HepG2 (cell line): ENCODE measurements around the gene MYLK. TPM values are rescaled to one million over a fixed set of nuclear protein-coding genes. Genes with fewer than 3 reads are reported as not detected.

Experiments used
- PHF21A ChIP-seq: sonication (generic); formaldehyde crosslinking; IDR thresholded peaks from 2 replicates; pipeline ENCODE4 v1.5.0; 2020; ENCODE audit warnings: mild to moderate bottlenecking, missing genetic modification reagents
- ZFY ChIP-seq: sonication (generic); formaldehyde crosslinking; IDR thresholded peaks from 2 replicates; pipeline ENCODE4 v1.4.0; 2020; ENCODE audit warnings: missing genetic modification reagents
- ZNF329 ChIP-seq: sonication (generic); formaldehyde crosslinking; IDR thresholded peaks from 2 replicates; pipeline ENCODE4 v1.9.0; 2021; ENCODE audit warnings: low read depth, mild to moderate bottlenecking, missing genetic modification reagents
- polyA plus RNA-seq, 8 experiments: library from polyadenylated mRNA; depleted of rRNA in 3 of 8; stranded (reverse) in 7 of 8; unstranded in 1 of 8; fragments of >200 nt; fragmentation: Illumina TruSeq in 4 of 8; extraction: Trizol in 4 of 8; gene quantifications; 2 replicates each; pipeline versions ENCODE4 v1.2.1 to v1.2.3, GENCODE V29; 2011 to 2016; ENCODE audit warnings: low read depth in 4 of 8, missing spikeins in 1 of 8, mixed read lengths in 1 of 8; ENCODE audit not compliant: insufficient read depth in 1 of 8
- total RNA-seq, 5 experiments: library from RNA; depleted of rRNA; stranded (reverse); fragments of >200 nt; fragmentation: Illumina TruSeq; extraction: Trizol; gene quantifications; 2 replicates each; pipeline ENCODE4 v1.2.3, GENCODE V29; 2016; ENCODE audit warnings: low read depth in 1 of 5
- TF ChIP-seq, protein P1 (sequence below): sonication (generic); formaldehyde crosslinking; IDR thresholded peaks from 2 replicates; pipeline ENCODE4 v1.4.0; 2020; ENCODE audit warnings: mild to moderate bottlenecking, missing genetic modification reagents, borderline replicate concordance
- TF ChIP-seq, protein P2 (sequence below): sonication (generic); formaldehyde crosslinking; IDR thresholded peaks from 2 replicates; pipeline ENCODE4 v1.8.0; 2022; ENCODE audit warnings: mild to moderate bottlenecking, missing genetic modification reagents; ENCODE audit not compliant: insufficient replicate concordance
- TF ChIP-seq, protein P3 (sequence below), 2 experiments: fragments of 450-650 bp in 1 of 2; sonication (generic) in 1 of 2; formaldehyde crosslinking; IDR thresholded peaks; 2 replicates each; pipeline versions ENCODE4 v1.5.0 to v1.8.0; 2020 to 2022; ENCODE audit warnings: mild to moderate bottlenecking in 1 of 2, missing genetic modification reagents in 1 of 2
- TF ChIP-seq, protein P4 (sequence below): sonication (generic); formaldehyde crosslinking; IDR thresholded peaks from 2 replicates; pipeline ENCODE4 v1.4.0; 2020; ENCODE audit warnings: mild to moderate bottlenecking, missing genetic modification reagents

Gene MYLK
- total and polyA plus RNA-seq, 2 of the 13 experiments (the other 11 are each of a cell fraction or from before 2014, with no cell fraction given): 10.6 to 34.9 TPM

DNA sequence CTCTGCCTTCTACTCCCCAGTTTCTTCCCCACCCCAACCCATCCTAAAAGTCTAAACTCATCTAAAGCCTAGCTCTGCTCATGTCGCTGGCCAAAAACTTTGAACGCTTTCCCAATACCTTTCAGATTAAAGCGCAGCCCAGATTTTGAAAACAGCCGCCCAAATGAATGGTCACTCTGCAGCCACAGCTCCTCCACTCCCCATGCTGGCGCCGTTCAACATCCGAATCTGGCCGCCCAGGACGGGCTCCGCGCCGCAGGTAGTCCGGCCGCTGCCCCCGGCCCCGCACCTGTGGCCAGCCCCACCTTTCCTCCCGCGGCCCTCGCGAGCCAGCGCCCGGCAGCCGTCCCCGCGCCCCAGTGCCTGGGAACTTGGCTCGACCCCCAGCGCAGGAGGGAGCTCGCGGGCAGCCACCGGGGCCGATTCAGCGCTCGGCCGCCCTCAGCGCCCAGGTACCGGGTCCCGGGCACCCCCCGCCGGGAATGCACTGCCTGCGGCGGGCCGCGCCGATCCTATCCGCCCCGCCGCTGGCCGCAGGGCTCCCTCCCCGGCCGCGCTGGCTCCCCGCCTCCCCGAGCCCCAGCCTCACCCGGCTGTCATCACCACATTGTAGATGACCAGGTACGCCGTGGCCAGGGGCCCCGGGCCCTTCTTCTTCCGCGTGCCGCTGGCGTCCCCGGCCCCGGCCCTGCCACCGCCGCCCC, 299.7 kb downstream of the MYLK start (continued):
- TF ChIP-seq, protein P1, sequence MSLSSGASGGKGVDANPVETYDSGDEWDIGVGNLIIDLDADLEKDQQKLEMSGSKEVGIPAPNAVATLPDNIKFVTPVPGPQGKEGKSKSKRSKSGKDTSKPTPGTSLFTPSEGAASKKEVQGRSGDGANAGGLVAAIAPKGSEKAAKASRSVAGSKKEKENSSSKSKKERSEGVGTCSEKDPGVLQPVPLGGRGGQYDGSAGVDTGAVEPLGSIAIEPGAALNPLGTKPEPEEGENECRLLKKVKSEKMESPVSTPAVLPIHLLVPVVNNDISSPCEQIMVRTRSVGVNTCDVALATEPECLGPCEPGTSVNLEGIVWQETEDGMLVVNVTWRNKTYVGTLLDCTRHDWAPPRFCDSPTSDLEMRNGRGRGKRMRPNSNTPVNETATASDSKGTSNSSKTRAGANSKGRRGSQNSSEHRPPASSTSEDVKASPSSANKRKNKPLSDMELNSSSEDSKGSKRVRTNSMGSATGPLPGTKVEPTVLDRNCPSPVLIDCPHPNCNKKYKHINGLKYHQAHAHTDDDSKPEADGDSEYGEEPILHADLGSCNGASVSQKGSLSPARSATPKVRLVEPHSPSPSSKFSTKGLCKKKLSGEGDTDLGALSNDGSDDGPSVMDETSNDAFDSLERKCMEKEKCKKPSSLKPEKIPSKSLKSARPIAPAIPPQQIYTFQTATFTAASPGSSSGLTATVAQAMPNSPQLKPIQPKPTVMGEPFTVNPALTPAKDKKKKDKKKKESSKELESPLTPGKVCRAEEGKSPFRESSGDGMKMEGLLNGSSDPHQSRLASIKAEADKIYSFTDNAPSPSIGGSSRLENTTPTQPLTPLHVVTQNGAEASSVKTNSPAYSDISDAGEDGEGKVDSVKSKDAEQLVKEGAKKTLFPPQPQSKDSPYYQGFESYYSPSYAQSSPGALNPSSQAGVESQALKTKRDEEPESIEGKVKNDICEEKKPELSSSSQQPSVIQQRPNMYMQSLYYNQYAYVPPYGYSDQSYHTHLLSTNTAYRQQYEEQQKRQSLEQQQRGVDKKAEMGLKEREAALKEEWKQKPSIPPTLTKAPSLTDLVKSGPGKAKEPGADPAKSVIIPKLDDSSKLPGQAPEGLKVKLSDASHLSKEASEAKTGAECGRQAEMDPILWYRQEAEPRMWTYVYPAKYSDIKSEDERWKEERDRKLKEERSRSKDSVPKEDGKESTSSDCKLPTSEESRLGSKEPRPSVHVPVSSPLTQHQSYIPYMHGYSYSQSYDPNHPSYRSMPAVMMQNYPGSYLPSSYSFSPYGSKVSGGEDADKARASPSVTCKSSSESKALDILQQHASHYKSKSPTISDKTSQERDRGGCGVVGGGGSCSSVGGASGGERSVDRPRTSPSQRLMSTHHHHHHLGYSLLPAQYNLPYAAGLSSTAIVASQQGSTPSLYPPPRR (CRISPR knock-in tag): no peak
- TF ChIP-seq ZNF329 (CRISPR knock-in tag) (no peak), ZFY (CRISPR knock-in tag) (peak; percentile 80; the same call in 1 of the 2 replicates), PHF21A (CRISPR knock-in tag) (0 out of 2 replicates have a peak, but pooled peaks have one; percentile 7)
- TF ChIP-seq, protein P2, sequence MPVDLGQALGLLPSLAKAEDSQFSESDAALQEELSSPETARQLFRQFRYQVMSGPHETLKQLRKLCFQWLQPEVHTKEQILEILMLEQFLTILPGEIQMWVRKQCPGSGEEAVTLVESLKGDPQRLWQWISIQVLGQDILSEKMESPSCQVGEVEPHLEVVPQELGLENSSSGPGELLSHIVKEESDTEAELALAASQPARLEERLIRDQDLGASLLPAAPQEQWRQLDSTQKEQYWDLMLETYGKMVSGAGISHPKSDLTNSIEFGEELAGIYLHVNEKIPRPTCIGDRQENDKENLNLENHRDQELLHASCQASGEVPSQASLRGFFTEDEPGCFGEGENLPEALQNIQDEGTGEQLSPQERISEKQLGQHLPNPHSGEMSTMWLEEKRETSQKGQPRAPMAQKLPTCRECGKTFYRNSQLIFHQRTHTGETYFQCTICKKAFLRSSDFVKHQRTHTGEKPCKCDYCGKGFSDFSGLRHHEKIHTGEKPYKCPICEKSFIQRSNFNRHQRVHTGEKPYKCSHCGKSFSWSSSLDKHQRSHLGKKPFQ (CRISPR knock-in tag): no peak
- TF ChIP-seq, protein P3, sequence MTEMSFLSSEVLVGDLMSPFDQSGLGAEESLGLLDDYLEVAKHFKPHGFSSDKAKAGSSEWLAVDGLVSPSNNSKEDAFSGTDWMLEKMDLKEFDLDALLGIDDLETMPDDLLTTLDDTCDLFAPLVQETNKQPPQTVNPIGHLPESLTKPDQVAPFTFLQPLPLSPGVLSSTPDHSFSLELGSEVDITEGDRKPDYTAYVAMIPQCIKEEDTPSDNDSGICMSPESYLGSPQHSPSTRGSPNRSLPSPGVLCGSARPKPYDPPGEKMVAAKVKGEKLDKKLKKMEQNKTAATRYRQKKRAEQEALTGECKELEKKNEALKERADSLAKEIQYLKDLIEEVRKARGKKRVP (CRISPR knock-in tag; IDR thresholded peaks at IDR 0.05): no peak
- TF ChIP-seq, protein P4, sequence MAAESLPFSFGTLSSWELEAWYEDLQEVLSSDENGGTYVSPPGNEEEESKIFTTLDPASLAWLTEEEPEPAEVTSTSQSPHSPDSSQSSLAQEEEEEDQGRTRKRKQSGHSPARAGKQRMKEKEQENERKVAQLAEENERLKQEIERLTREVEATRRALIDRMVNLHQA: no peak
